DMS 273 (cell line): Measurements from ENCODE around the gene BCL3.

Experiments used
- DNase-seq: peaks from one replicate; lab custom pipeline; 2025; ENCODE audit not compliant: unreplicated experiment; lab: John Stamatoyannopoulos, UW

Gene BCL3

DNA sequence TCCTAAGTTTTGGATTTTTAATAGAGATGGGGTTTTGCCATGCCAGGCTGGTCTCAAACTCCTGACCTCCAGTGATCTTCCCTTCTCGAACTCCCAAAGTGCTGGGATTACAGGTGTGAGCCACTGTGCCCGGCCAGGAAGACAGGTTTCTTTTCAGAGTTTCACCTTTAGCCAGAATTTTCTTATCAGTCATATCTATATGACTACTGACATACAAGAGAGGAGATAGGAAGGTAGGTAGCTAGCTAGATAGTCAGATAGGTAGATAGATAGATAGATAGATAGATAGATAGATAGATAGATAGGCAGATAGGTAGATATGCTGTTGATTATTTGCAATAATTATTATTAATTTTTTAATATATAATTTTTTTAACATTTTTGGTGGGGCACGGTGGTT lies 36.8 kb downstream of the BCL3 start:
- no peak for DNase-seq

DNA sequence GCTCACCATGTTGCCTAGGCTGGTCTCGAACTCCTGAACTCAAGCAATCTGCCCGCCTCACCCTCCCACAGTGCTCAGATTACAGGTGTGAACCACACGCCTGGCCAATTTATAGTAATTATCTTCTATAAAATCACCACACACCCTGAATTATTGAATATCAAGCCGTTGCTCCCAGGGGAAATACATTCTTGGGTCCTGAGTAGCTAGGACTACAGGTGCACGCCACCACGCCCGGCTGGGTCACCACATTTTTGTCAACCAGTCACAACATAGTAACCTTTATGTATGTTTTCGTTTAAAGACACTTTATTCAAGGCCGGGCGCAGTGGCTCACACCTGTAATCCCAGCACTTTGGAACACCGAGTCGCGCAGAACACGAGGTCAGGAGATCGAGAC lies 37.5 kb downstream of the BCL3 start:
- DNase-seq: no peak

DNA sequence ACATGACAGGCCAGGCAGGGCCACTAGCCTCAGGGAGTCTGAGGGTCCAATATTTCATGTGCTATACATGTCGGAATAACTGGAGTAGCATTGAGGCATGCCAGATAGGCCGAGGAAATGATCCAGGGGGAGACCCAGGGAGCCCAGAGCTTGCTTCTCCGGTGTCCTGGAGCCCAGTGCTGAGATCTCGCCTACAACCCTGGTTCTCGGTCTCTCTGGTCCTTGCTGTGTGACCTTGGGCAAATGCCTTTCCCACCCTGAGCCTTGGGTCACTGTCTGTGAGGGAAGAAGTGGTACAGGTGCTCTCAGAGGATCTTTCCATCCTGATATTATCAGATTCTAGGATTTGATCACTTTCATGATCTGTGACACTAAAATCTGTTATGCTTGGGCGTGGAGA lies 40.5 kb downstream of the BCL3 start:
- DNase-seq: no peak

DNA sequence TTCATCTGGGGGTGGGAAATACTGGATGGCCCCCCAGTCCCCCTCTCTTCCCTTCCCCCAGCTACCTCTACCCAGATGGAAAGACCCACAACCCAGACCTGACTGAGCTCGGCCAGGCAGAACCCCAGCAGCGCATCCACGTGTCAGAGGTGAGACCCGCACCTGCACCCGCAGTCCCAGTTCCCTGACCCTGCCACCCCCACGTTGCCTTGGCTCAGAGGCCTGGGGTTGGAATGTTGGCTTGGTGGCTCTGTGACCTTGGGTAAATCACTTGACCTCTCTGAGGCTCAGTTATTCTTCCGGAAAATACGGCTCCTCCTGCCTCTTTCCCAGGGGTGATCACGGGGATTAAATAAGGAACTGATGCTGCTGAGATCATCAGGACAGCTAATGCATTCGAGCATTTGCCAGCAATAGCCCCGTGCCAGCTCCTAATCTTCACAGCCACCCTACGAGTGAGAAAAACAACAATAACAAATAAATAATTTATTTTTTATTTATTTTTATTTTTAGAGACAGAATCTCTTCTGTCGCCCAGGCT lies 41.5 kb downstream of the BCL3 start:
- no peak for DNase-seq

DNA sequence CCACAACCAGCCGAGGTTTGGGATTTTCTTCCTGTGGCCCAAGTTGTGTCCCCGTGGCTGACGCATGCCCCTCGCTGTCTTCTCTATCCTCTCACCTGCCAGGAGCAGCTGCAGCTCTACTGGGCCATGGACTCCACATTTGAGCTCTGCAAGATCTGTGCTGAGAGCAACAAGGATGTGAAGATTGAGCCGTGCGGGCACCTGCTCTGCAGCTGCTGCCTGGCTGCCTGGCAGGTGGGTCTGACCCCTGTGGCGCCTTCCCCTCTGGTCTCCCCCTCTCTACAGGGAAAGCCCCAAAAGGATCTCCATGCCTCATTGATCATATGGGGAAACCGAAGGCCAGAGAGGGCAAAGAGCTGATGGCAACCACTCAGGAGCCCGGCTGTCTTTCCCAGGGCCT lies 43.8 kb downstream of the BCL3 start:
- no peak for DNase-seq

DNA sequence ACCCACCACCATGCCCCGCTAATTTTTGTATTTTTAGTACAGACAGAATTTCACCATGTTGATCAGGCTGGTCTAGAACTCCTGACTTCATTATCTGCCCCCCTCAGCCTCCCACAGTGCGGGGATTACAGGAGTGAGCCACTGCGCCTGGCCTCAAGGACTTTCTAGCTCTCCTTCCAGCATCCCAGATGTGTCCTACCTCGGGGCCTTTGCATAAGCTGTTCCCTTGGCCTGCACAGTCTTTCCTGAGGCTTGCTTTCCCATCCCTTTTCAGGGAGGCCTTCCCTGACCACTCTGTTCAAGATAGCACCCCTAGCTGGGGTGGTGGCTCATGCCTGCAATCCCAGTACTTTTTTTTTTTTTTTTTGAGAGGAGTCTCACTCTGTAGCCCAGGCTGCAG lies 46.1 kb downstream of the BCL3 start:
- DNase-seq: no peak

DNA sequence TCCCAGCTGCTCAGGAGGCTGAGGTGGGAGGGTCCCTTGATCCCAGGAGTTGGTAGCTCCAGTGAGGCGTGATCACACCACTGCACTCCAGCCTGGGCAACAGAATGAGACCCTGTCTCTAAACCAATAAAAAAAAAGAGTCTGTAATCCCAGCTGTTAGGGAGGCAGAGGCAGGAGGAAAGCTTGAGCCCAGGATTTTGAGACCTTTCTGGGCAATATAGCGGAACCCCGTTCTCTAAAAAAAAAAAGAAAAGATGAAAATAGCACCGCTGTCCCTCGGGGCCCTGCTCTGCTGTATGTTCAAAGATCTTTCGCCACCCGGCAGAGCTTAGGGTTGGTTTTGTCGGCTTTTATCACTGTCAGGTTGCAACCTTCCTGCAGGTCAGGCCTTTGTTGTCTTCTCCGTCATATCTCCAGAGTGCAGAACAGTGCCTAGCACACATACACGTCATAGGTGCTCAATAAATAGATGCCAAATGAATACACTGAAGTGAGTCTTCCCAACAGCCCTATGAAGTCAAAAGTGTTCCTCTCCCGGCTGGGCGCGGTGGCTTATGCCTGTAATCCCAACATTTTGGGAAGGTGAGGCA lies 47.0 kb downstream of the BCL3 start:
- DNase-seq: no peak

DNA sequence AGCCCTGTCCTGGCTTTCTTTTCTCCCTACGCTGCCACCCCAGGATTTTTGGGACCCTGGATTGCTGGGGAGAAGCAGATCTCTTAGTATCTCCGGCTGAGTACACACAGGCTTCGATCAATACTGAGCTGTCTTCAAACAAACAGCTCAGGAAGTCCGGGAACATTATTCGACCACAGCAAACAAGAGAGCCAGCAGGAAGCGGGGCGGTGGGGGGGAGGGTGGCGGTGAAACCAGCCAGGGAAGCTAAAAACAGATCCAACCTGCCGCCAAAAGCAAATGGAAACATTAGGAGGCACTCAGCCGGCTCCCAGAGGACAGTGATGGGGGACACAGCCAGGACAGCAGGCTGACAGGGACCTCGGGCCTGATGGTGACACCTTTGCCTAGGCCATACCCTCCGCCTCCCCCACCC lies 48.2 kb downstream of the BCL3 start:
- DNase-seq: no peak

DNA sequence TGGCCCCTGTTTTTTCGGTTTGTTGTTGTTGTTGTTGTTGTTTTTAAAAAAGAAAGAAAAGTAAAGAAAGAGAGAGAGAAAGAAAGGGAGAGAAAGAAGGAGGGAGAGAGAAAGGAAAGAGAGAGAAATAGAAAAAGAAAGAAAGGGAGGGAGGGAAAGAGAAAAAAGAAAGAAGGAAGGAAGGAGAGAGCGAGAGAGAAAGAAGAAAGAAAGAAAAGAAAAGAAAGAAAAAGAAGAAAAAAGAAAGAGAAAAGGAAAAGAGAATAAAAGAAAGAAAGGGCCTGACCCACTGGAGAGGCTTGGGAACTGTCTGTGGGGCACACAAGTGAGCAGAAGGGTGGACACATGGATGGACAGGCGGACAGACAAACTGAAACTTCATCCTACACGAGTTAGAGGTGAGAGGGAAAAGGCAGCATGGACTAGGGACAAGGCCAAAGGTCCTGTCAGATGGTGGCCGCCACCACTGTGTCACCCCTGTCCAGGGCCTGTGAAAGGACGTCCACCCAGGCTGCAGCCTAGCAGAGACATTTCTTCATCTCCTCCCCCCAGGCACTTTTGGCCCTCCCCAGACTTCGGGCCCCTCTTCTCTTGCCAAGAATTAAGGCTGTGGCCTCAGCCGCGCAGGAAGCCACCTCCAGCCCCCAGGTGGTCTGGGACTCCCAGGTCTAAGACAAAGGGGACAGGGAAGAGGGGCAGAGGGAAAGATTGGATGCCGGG lies 51.3 kb downstream of the BCL3 start:
- no peak for DNase-seq

DNA sequence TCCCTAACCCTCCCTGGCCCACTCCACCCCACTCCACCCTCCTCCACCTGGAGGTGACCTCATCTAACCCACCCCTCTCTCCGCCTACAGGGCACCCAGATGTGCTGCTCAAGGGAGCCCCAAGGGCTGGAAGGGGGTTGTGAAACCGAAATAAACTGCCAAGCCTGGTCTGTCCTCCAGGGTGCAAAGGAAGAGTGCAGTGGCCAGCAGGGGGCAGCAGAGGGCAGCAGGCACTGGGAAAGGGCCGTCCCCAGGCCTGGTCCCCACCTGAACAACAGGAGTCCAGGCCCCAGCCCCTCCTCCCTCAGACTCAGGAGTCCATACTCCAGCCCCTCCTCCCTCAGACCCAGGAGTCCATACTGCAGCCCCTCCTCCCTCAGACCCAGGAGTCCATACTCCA lies 52.0 kb downstream of the BCL3 start:
- peak; percentile 89 for DNase-seq

DNA sequence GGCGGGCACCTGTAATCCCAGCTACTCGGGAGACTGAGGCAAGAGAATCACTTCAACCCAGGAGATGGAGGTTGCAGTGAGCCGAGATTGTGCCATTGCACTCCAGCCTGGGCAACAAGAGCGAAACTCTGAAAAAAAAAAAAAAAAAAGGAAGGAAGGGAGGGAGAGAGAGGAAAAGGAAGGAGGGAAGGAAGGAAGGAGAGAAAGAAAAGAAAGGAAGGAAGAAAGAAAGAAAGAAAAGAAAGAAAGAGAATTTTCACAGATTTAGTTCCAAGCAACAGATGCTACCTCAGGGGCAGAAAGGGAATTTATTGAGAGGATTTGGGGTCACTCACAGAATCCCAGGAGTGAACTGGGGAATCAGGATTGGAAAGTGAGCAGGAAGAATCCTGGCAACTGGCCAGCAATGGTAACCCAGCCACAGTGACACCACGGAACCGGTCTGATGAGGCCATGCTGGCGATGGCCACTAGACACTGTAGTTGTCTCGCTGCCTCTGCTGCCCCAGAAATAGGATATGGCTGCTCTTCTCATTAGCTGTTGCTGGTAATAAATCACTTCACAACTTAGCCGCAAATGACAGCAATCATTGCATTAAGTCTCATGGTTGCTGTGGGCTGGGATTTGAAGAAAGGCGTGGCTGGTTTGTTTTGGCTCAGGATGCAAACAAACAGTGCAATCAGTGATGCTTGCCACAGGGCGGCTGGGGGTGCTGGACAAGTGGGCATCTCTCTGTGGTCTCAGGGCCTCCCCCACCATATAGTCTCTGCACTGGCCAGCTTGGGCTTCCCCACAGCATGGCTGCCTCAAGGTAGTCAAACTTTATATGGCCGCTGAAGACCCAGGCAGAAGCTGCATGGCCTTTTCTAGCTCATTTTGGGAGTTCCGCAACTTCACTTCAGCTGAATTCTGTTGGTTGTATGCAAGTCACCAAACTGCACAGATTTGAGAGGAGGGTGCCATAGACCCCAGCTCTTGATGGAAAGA lies 55.2 kb downstream of the BCL3 start:
- no peak for DNase-seq

DNA sequence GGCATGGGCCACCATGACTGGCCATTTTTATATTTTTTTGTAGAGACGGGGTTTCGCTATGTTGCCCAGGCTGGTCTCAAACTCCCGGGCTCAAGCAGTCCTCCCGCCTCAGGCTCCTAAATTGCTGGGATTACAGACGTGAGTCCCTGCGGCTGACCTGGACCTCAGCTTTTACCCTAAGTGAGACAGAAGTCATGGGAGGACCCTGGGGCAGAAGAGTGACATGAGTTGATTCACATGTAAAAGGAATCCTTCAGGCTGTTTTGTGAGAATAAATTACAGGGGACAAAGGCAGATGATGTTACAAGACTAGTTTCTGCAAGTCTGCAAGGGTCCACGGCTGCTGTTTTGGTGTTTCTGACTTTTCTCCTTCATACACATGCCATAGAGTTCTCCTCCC lies 57.8 kb downstream of the BCL3 start:
- no peak for DNase-seq

DNA sequence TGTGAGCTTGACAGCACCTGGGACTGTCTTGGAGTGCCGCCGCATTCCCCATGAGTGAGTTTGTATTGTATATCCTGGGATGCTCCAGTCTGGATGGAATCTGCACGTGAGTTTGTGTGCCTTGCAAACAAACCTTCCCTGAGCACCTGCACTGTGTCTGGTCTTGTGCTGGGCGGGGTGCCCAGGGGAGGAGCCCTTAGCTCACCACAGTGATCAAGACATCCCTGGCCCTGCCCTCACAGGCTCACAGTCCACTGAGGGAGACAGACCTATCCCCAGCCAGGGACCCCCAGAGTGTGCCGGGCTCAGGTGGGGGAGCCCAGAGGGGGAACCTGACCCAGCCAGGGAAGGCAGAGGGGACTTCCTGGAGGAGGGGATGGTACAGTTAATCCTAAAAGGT lies 58.7 kb downstream of the BCL3 start:
- peak; percentile 34 for DNase-seq

DNA sequence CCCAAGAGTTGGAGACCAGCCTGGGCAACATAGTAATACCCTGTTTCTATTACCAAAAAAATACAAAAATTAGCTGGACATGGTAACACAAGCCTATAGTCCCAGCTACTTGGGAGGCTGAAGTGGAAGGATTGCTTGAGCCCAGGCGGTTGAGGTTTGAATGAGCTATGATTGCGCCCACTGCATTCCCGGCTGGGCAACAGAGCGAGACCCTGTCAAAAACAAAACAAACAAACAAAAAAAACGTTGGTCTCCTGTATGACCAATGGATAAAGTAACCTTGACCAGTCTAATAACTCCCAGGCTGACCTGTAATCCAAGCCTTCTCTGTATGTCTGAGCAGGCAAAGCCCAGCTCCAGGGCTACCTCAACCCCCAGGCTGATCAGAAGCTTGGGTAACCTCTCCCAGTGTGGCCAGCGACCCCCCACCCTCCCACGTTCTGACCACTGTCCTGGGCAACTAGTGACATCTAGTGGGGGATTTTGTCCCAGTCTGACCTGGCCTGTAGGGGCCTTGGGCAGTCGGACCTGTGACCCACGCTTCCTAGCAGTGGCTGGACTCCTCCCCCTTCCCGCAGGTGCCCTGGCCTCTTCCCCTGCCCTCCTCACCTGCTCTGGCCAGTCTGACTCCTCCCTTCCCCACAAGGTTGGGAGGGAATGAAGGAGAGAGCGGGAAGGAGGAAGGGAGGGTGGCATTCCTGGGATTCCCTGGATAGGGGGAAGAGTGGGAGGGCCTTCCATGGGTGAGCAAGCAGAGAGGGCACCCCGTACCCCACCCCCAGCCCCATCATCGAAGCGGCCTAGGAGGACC lies 59.3 kb downstream of the BCL3 start:
- no peak for DNase-seq

DNA sequence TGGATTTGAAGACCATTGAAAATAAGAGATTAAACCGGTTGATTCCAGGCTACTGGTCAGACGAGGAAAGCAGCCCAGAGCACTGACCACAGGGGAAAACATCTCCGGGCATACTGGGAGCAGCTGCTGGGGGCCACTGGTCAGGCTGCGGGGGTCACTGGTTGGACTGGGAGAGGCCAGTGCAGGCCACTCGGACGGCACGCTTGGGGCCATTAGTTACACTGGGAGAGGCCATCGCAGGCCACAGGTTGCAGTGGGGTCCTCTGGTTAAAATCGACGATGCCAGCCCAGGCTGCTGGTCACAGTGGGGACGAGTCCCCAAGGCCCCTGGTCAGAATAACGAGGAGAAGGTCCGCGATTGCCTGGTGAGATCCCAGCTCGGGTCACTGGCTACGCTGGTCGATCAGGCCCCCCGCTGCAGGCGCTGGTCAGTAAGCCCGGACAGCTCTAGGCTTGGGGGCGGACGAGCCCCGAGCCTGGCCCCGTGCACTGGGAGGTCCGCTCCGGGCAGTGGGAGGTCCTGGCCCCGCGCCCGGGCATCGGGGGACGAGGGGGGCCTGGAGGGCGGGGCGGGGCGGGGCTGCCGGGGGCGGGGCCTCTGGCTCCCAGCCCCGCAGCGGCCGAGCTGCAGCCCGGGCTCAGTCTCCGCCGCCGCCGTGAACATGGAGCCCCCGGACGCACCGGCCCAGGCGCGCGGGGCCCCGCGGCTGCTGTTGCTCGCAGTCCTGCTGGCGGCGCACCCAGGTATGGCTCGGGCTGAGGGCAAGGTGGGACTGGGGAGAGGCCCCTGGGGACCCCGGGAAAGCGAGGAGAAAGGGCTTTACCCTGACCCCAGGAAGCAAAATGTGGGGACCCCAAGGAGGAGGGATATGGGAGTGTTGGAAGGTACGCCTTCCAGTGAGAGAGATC lies 60.2 kb downstream of the BCL3 start, which contains the start of gene BCAM:
TSS of gene BCAM (plus strand) at position 641 of the 909 bp plus-strand sequence. CDS start at position 663, 22 bp downstream.
- peak; percentile 75 for DNase-seq
